H9 (cell line): ENCODE measurements around the gene PRUNE2. TPM values are rescaled to one million over a fixed set of nuclear protein-coding genes. Genes with fewer than 3 reads are reported as not detected.

Source experiments
- DNase-seq: peaks from one replicate; pipeline ENCODE4 v3.0.0-alpha.2; 2017
- H2AFZ ChIP-seq: one replicate; pipeline ENCODE4 v1.6.1; 2013; ENCODE audit warnings: mild to moderate bottlenecking, low read length, control low read depth, moderate library complexity
- H2AK5ac ChIP-seq: 2 replicates; pipeline ENCODE4 v1.6.1; 2013; ENCODE audit warnings: low read length, control low read depth, mixed read lengths; ENCODE audit not compliant: insufficient read length
- H2BK120ac ChIP-seq: one replicate; pipeline ENCODE4 v1.6.1; 2013; ENCODE audit warnings: low read depth, mild to moderate bottlenecking, low read length, control low read depth, inconsistent platforms; ENCODE audit not compliant: poor library complexity, severe bottlenecking
- H2BK12ac ChIP-seq: 2 replicates; pipeline ENCODE4 v1.6.1; 2013; ENCODE audit warnings: low read length, control low read depth, mixed read lengths, low read depth; ENCODE audit not compliant: insufficient read length
- H2BK15ac ChIP-seq: 2 replicates; pipeline ENCODE4 v1.6.1; 2013; ENCODE audit warnings: low read depth, low read length, control low read depth
- H2BK20ac ChIP-seq: one replicate; pipeline ENCODE4 v1.6.1; 2013; ENCODE audit warnings: low read depth, mild to moderate bottlenecking, low read length, control low read depth, inconsistent platforms; ENCODE audit not compliant: poor library complexity, severe bottlenecking
- H2BK5ac ChIP-seq: 2 replicates; pipeline ENCODE4 v1.6.1; 2013; ENCODE audit warnings: low read length, control low read depth, mixed read lengths; ENCODE audit not compliant: insufficient read length
- H3K14ac ChIP-seq: 2 replicates; pipeline ENCODE4 v1.6.1; 2013; ENCODE audit warnings: low read length, control low read depth; ENCODE audit not compliant: insufficient read depth
- H3K18ac ChIP-seq: 2 replicates; pipeline ENCODE4 v1.6.1; 2013; ENCODE audit warnings: low read depth, mild to moderate bottlenecking, mixed read lengths, low read length, control low read depth; ENCODE audit not compliant: insufficient read length
- H3K23ac ChIP-seq: 2 replicates; pipeline ENCODE4 v1.6.1; 2013; ENCODE audit warnings: low read length, control low read depth, mixed read lengths, low read depth; ENCODE audit not compliant: insufficient read length
- H3K23me2 ChIP-seq: 2 replicates; pipeline ENCODE4 v1.6.1; 2013; ENCODE audit warnings: low read depth, mild to moderate bottlenecking, mixed read lengths, low read length, control low read depth; ENCODE audit not compliant: insufficient read length, poor library complexity, severe bottlenecking
- H3K27ac ChIP-seq: 2 replicates; pipeline ENCODE4 v1.5.1; 2013; ENCODE audit warnings: low read length, control low read depth, mixed read lengths, low read depth; ENCODE audit not compliant: insufficient read length
- H3K27me3 ChIP-seq: 2 replicates; pipeline ENCODE4 v1.6.1; 2013; ENCODE audit warnings: low read length, control low read depth, inconsistent platforms; ENCODE audit not compliant: insufficient read depth
- H3K4ac ChIP-seq: 2 replicates; pipeline ENCODE4 v1.6.1; 2013; ENCODE audit warnings: low read depth, mild to moderate bottlenecking, control low read depth, inconsistent platforms, low read length, moderate library complexity
- H3K4me1 ChIP-seq: 2 replicates; pipeline ENCODE4 v1.6.1; 2013; ENCODE audit warnings: low read length, control low read depth, inconsistent platforms; ENCODE audit not compliant: insufficient read depth
- H3K4me2 ChIP-seq: 2 replicates; pipeline ENCODE4 v1.6.1; 2013; ENCODE audit warnings: low read length, control low read depth, mixed read lengths; ENCODE audit not compliant: insufficient read length, insufficient read depth
- H3K56ac ChIP-seq: 2 replicates; pipeline ENCODE4 v1.6.1; 2013; ENCODE audit warnings: low read depth, mild to moderate bottlenecking, mixed read lengths, low read length, control low read depth; ENCODE audit not compliant: insufficient read length
- H3K79me1 ChIP-seq: 2 replicates; pipeline ENCODE4 v1.6.1; 2013; ENCODE audit warnings: low read depth, mild to moderate bottlenecking, moderate library complexity, low read length, control low read depth, inconsistent platforms; ENCODE audit not compliant: insufficient read depth, poor library complexity, severe bottlenecking
- H3K79me2 ChIP-seq: 2 replicates; pipeline ENCODE4 v1.6.1; 2013; ENCODE audit warnings: low read length, control low read depth, inconsistent platforms; ENCODE audit not compliant: insufficient read depth
- H3K9ac ChIP-seq: 2 replicates; pipeline ENCODE4 v1.6.1; 2013; ENCODE audit warnings: low read length, control low read depth, mixed read lengths; ENCODE audit not compliant: insufficient read length; ENCODE audit errors: extremely low read depth
- H3K9me3 ChIP-seq: one replicate; pipeline ENCODE4 v1.6.1; 2013; ENCODE audit warnings: low read depth, low read length, inconsistent platforms; ENCODE audit not compliant: control insufficient read depth
- H3T11ph ChIP-seq: one replicate; pipeline ENCODE4 v1.6.1; 2013; ENCODE audit warnings: mild to moderate bottlenecking, low read length, control low read depth, inconsistent platforms
- H4K20me1 ChIP-seq: one replicate; pipeline ENCODE4 v1.6.1; 2013; ENCODE audit not compliant: control insufficient read depth, insufficient read length, insufficient read depth
- H4K5ac ChIP-seq: 2 replicates; pipeline ENCODE4 v1.6.1; 2013; ENCODE audit warnings: low read depth, mild to moderate bottlenecking, mixed read lengths, low read length, control low read depth; ENCODE audit not compliant: insufficient read length
- H4K8ac ChIP-seq: replicated peaks from 2 replicates; pipeline ENCODE4 v1.6.1; 2013; ENCODE audit warnings: low read length, control low read depth, mixed read lengths, low read depth; ENCODE audit not compliant: insufficient read length
- H4K91ac ChIP-seq: 2 replicates; pipeline ENCODE4 v1.6.1; 2013; ENCODE audit warnings: low read depth, mild to moderate bottlenecking, moderate library complexity, mixed read lengths, low read length, control low read depth; ENCODE audit not compliant: insufficient read length
- H3K27ac Mint-ChIP-seq, 3 experiments: 2 replicates in 2 of 3; 3 replicates in 1 of 3; pipeline ENCODE4 v1.8.0; 2020 to 2021; ENCODE audit warnings: mixed read lengths in 3 of 3, mild to moderate bottlenecking in 1 of 3, moderate library complexity in 1 of 3
- H3K27me3 Mint-ChIP-seq: 2 replicates; pipeline ENCODE4 v1.8.0; 2021; ENCODE audit warnings: low read depth, mild to moderate bottlenecking, moderate library complexity, mixed read lengths
- H3K36me3 Mint-ChIP-seq, 3 experiments: 2 replicates in 2 of 3; 3 replicates in 1 of 3; pipeline ENCODE4 v1.8.0; 2020 to 2021; ENCODE audit warnings: low read depth in 3 of 3, mixed read lengths in 3 of 3; ENCODE audit not compliant: insufficient read depth in 1 of 3
- H3K4me1 Mint-ChIP-seq, 2 experiments: 2 replicates each; pipeline ENCODE4 v1.8.0; 2020; ENCODE audit warnings: mixed read lengths in 2 of 2
- H3K4me3 Mint-ChIP-seq, 2 experiments: 2 replicates in 1 of 2; 3 replicates in 1 of 2; pipeline ENCODE4 v1.8.0; 2020 to 2021; ENCODE audit warnings: mild to moderate bottlenecking in 2 of 2, mixed read lengths in 2 of 2, moderate library complexity in 1 of 2
- H3K9me3 Mint-ChIP-seq, 2 experiments: 2 replicates in 1 of 2; 3 replicates in 1 of 2; pipeline ENCODE4 v1.8.0; 2020; ENCODE audit warnings: mild to moderate bottlenecking in 2 of 2, mixed read lengths in 2 of 2, moderate library complexity in 1 of 2
- whole genome bisulfite sequencing: extraction: QIAGEN DNeasy Blood & Tissue Kit; methylation state at CpG from one replicate; pipeline ENCODE4 v1.1.7; 2013; ENCODE audit warnings: missing lambda C conversion rate, low lambda C conversion rate, mixed read lengths; ENCODE audit not compliant: insufficient read length; ENCODE audit errors: extremely low coverage; 5-methylcytosine and 5-hydroxymethylcytosine counted together
- total RNA-seq: library from RNA; stranded (reverse); gene quantifications from 2 replicates; pipeline ENCODE4 v1.2.1, GENCODE V29; 2021
- TF ChIP-seq, protein P1 (sequence below): fragments of 200-600 bp; sonication (generic); conservative IDR thresholded peaks from 3 replicates; pipeline ENCODE4 v1.8.0; 2021; ENCODE audit warnings: antibody characterized with exemption, mild to moderate bottlenecking

PRUNE2 gene
- total RNA-seq, 1 experiment from 2014 or later = 12.1 TPM

DNA sequence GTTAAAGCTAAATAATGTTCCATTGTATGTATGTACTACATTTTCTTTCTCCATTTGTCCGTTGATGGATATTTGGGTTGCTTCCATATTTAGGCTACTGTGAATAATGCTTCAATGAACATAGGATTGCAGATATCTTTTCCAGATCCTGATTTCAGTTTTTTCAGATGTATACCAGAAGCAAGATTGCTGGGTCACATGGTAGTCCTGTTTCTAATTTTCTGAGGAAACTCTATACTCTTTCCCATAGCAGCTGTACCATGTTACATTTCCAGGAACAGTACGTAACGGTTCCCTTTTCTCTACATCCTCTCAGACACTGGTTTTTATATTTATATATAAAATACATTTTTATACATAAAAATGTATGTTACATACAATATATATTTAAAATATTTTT lies 325.1 kb downstream of the PRUNE2 start:
- no peak overlapping the region for H3K18ac ChIP-seq
- peaks cover 3 to 17% of the 10 kb centered on the region in 2 experiments; a peak in 3 of 4 replicates for H3K4me1 Mint-ChIP-seq
- TF ChIP-seq, protein P1, sequence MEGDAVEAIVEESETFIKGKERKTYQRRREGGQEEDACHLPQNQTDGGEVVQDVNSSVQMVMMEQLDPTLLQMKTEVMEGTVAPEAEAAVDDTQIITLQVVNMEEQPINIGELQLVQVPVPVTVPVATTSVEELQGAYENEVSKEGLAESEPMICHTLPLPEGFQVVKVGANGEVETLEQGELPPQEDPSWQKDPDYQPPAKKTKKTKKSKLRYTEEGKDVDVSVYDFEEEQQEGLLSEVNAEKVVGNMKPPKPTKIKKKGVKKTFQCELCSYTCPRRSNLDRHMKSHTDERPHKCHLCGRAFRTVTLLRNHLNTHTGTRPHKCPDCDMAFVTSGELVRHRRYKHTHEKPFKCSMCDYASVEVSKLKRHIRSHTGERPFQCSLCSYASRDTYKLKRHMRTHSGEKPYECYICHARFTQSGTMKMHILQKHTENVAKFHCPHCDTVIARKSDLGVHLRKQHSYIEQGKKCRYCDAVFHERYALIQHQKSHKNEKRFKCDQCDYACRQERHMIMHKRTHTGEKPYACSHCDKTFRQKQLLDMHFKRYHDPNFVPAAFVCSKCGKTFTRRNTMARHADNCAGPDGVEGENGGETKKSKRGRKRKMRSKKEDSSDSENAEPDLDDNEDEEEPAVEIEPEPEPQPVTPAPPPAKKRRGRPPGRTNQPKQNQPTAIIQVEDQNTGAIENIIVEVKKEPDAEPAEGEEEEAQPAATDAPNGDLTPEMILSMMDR = no peak
- H3K36me3 Mint-ChIP-seq = no peaks in the 10 kb centered on the region; a peak in 1 of 7 replicates
- H2AFZ ChIP-seq = no peak overlapping the region
- H2BK15ac ChIP-seq = no peak overlapping the region
- no peak overlapping the region for H2BK12ac ChIP-seq
- no peak overlapping the region for H2BK5ac ChIP-seq
- no peak overlapping the region for H3K4ac ChIP-seq
- H4K20me1 ChIP-seq = no peaks in the 10 kb centered on the region
- H4K8ac ChIP-seq = no peak overlapping the region
- no peak overlapping the region for H3K4me3 Mint-ChIP-seq
- H4K91ac ChIP-seq = no peak overlapping the region
- H3K79me2 ChIP-seq = no peaks in the 10 kb centered on the region
- H3K27me3 Mint-ChIP-seq = no peaks in the 10 kb centered on the region
- H3K14ac ChIP-seq = no peak overlapping the region
- no peak overlapping the region for H3K56ac ChIP-seq
- H3K27me3 ChIP-seq = no peaks in the 10 kb centered on the region
- no peak overlapping the region for H2BK20ac ChIP-seq
- H3K9me3 ChIP-seq = no peaks in the 10 kb centered on the region
- H3K4me2 ChIP-seq = no peak overlapping the region
- H3K23me2 ChIP-seq = no peaks in the 10 kb centered on the region
- no peak overlapping the region for H3K27ac Mint-ChIP-seq
- H3T11ph ChIP-seq = no peak overlapping the region
- H3K9me3 Mint-ChIP-seq = no peaks in the 10 kb centered on the region; a peak in 2 of 5 replicates
- no peak for DNase-seq
- H2BK120ac ChIP-seq = no peak overlapping the region
- H3K27ac ChIP-seq = no peak overlapping the region
- no peaks in the 10 kb centered on the region for H3K4me1 ChIP-seq
- H3K9ac ChIP-seq = no peak overlapping the region
- WGBS = no CpG with 5 or more reads among the region's 3 CpGs
- no peak overlapping the region for H3K23ac ChIP-seq
- H2AK5ac ChIP-seq = no peak overlapping the region
- H3K79me1 ChIP-seq = no peaks in the 10 kb centered on the region
- no peak overlapping the region for H4K5ac ChIP-seq
